C4-2B (cell line): ENCODE measurements around the gene EEF2K.

ENCODE experiments used
- ZFX ChIP-seq: fragments of 450-650 bp; IDR thresholded peaks from 2 replicates; pipeline ENCODE4 v1.6.1; 2017
- TF ChIP-seq, protein P1 (sequence below): fragments of 450-650 bp; conservative IDR thresholded peaks from 2 replicates; pipeline ENCODE4 v1.5.1; 2017; ENCODE audit warnings: mild to moderate bottlenecking

DNA sequence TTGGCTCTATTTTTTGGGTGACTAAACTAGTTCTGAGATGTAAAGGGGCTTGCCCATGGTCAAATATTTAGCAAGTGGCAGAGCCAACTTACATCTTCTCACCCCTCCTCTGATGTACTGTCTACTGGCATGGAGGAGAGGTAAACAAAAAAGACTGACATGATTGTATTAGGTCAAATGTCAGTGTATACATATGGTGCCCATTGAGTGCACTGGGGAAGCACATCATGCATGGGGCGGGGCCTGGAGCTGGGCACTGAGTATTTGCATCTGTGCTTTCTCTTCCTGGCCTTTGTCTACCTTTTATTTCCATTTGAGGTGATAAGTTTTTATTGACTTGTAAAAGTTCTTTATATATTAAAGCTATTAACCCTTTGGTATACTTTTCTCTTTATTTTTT lies 68.8 kb downstream of the EEF2K start:
- TF ChIP-seq, protein P1, sequence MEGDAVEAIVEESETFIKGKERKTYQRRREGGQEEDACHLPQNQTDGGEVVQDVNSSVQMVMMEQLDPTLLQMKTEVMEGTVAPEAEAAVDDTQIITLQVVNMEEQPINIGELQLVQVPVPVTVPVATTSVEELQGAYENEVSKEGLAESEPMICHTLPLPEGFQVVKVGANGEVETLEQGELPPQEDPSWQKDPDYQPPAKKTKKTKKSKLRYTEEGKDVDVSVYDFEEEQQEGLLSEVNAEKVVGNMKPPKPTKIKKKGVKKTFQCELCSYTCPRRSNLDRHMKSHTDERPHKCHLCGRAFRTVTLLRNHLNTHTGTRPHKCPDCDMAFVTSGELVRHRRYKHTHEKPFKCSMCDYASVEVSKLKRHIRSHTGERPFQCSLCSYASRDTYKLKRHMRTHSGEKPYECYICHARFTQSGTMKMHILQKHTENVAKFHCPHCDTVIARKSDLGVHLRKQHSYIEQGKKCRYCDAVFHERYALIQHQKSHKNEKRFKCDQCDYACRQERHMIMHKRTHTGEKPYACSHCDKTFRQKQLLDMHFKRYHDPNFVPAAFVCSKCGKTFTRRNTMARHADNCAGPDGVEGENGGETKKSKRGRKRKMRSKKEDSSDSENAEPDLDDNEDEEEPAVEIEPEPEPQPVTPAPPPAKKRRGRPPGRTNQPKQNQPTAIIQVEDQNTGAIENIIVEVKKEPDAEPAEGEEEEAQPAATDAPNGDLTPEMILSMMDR = no peak
- no peak for TF ChIP-seq ZFX
